CD14-positive monocyte (primary cell): ENCODE results near the gene GPR39. TPM values are rescaled to one million over a fixed set of nuclear protein-coding genes. Genes with fewer than 3 reads are reported as not detected.

ENCODE experiments used
- DNase-seq, 3 donors: peaks; one replicate each; pipeline ENCODE4 v3.0.0-alpha.2; 2011 to 2022
- H2AFZ ChIP-seq: 2 replicates; pipeline ENCODE4 v1.6.0; 2012; ENCODE audit warnings: mild to moderate bottlenecking, low read depth, low read length, inconsistent platforms; ENCODE audit not compliant: insufficient read depth, poor library complexity, severe bottlenecking
- H3K27ac ChIP-seq, 2 donors: 1 replicate in 1 of 2; 2 replicates in 1 of 2; pipeline ENCODE4 v1.5.1; 2012 to 2013; ENCODE audit warnings: low read length in 2 of 2, control low read depth in 1 of 2, inconsistent platforms in 1 of 2, low read depth in 1 of 2, mild to moderate bottlenecking in 1 of 2
- H3K27me3 ChIP-seq, 2 donors: one replicate each; pipeline versions ENCODE4 v1.6.0 to v1.6.1; 2011 to 2013; ENCODE audit warnings: low read length in 2 of 2; ENCODE audit not compliant: control insufficient read depth in 2 of 2, insufficient read depth in 2 of 2
- H3K36me3 ChIP-seq, 2 donors: replicated peaks in 1 of 2; 1 replicate in 1 of 2; 2 replicates in 1 of 2; pipeline versions ENCODE4 v1.5.1 to v1.6.1; 2012 to 2013; ENCODE audit warnings: low read length in 2 of 2, control low read depth in 1 of 2, inconsistent platforms in 1 of 2, mild to moderate bottlenecking in 1 of 2; ENCODE audit not compliant: insufficient read depth in 2 of 2, control insufficient read depth in 1 of 2
- H3K4me1 ChIP-seq, 2 donors: 1 replicate in 1 of 2; 2 replicates in 1 of 2; pipeline versions ENCODE4 v1.5.1 to v1.6.1; 2012 to 2013; ENCODE audit warnings: low read length in 2 of 2, control low read depth in 1 of 2, inconsistent platforms in 1 of 2, mild to moderate bottlenecking in 1 of 2, moderate library complexity in 1 of 2; ENCODE audit not compliant: insufficient read depth in 2 of 2, control insufficient read depth in 1 of 2
- H3K4me2 ChIP-seq: replicated peaks from 2 replicates; pipeline ENCODE3; 2012; ENCODE audit warnings: low read length, moderate library complexity, mild to moderate bottlenecking; ENCODE audit not compliant: poor library complexity, severe bottlenecking; ENCODE audit errors: extremely low read depth
- H3K4me3 ChIP-seq, 3 experiments: fragments of 200-600 bp in 1 of 3; sonication (generic) in 1 of 3; replicated peaks in 1 of 3; 1 replicate in 2 of 3; 2 replicates in 1 of 3; pipeline ENCODE4 v1.5.1; 2011 to 2013; ENCODE audit warnings: low read length in 3 of 3, mild to moderate bottlenecking in 3 of 3, control low read depth in 2 of 3, low read depth in 2 of 3, inconsistent platforms in 1 of 3, moderate library complexity in 1 of 3
- H3K79me2 ChIP-seq: 2 replicates; pipeline ENCODE4 v1.6.0; 2012; ENCODE audit warnings: mild to moderate bottlenecking, control low read depth, inconsistent platforms, low read length, moderate library complexity; ENCODE audit not compliant: insufficient read depth
- H3K9ac ChIP-seq: 2 replicates; pipeline ENCODE4 v1.6.0; 2017; ENCODE audit warnings: low read length, mild to moderate bottlenecking; ENCODE audit not compliant: insufficient read depth, poor library complexity, severe bottlenecking
- H3K9me3 ChIP-seq, 2 donors: replicated peaks in 1 of 2; 1 replicate in 1 of 2; 2 replicates in 1 of 2; pipeline versions ENCODE4 v1.5.1 to v1.6.1; 2012 to 2013; ENCODE audit warnings: low read length in 2 of 2, control low read depth in 1 of 2; ENCODE audit not compliant: control insufficient read depth in 1 of 2, insufficient read depth in 1 of 2
- H4K20me1 ChIP-seq: 2 replicates; pipeline ENCODE4 v1.6.0; 2012; ENCODE audit warnings: mild to moderate bottlenecking, low read length, control low read depth, moderate library complexity; ENCODE audit not compliant: insufficient read depth
- H3K27ac Mint-ChIP-seq, 7 donors: one replicate each; pipeline ENCODE4 v1.8.0; 2020; ENCODE audit warnings: mild to moderate bottlenecking in 7 of 7, mixed read lengths in 7 of 7, moderate library complexity in 6 of 7, inconsistent platforms in 2 of 7
- H3K27me3 Mint-ChIP-seq, 3 donors: one replicate each; pipeline ENCODE4 v1.8.0; 2021 to 2022; ENCODE audit warnings: low read depth in 3 of 3, mild to moderate bottlenecking in 3 of 3, mixed read lengths in 3 of 3, moderate library complexity in 3 of 3, inconsistent platforms in 1 of 3
- H3K36me3 Mint-ChIP-seq, 2 donors: one replicate each; pipeline ENCODE4 v1.8.0; 2020; ENCODE audit warnings: mixed read lengths in 2 of 2, inconsistent platforms in 1 of 2, mild to moderate bottlenecking in 1 of 2
- H3K4me1 Mint-ChIP-seq: one replicate; pipeline ENCODE4 v1.8.0; 2020; ENCODE audit warnings: mild to moderate bottlenecking, mixed read lengths
- H3K4me3 Mint-ChIP-seq, 2 donors: one replicate each; pipeline ENCODE4 v1.8.0; 2020; ENCODE audit warnings: mild to moderate bottlenecking in 2 of 2, mixed read lengths in 2 of 2, moderate library complexity in 1 of 2
- H3K9me3 Mint-ChIP-seq, 7 donors: one replicate each; pipeline ENCODE4 v1.8.0; 2020 to 2022; ENCODE audit warnings: mixed read lengths in 7 of 7, mild to moderate bottlenecking in 6 of 7, moderate library complexity in 6 of 7, inconsistent platforms in 2 of 7
- CTCF ChIP-seq: fragments of 200-600 bp; IDR thresholded peaks from one replicate; pipeline ENCODE4 v1.8.0; 2022; ENCODE audit warnings: antibody characterized with exemption, mild to moderate bottlenecking
- whole genome bisulfite sequencing: methylation state at CpG from one replicate; pipeline ENCODE4 v1.1.5; 2013; ENCODE audit warnings: missing lambda C conversion rate; ENCODE audit not compliant: insufficient coverage; 5-methylcytosine and 5-hydroxymethylcytosine counted together
- intact Hi-C, 2 donors: fragments of 100-400 bp; cut with micrococcal nuclease; formaldehyde crosslinking; loops; one replicate each; pipeline versions ENCODE4 v1.15.0 to v1.15.1; 2023
- polyA plus RNA-seq, 3 donors: library from polyadenylated mRNA; depleted of rRNA in 1 of 3; unstranded in 2 of 3; stranded (reverse) in 1 of 3; fragments of 300-500 nt in 2 of 3; fragments of >200 nt in 1 of 3; fragmentation: Illumina TruSeq in 2 of 3; gene quantifications; 1 replicate in 2 of 3; 2 replicates in 1 of 3; pipeline ENCODE4 v1.2.3, GENCODE V29; 2012 to 2021

GPR39 gene
- polyA plus RNA-seq, 3 donors: 0.12 TPM; not detected in 2

GRCh38 chr2:132439703-132440398 is 23.2 kb downstream of the GPR39 start:
- H4K20me1 ChIP-seq: no peaks in the 10 kb centered on the region
- H3K79me2 ChIP-seq: no peaks in the 10 kb centered on the region
- Mint-ChIP-seq H3K4me3 (peak overlapping the region in 1 of 2 donors; percentile 46), H3K27ac (peak overlapping the region in 1 of 7 donors; percentile 17), H3K9me3 (no peaks in the 10 kb centered on the region), H3K36me3 (no peaks in the 10 kb centered on the region), H3K27me3 (peaks cover 0 to 9% (median 6%) of the 10 kb centered on the region in 3 donors), H3K4me1 (peaks cover 2% of the 10 kb centered on the region)
- H3K9me3 ChIP-seq: no peaks in the 10 kb centered on the region
- H3K9ac ChIP-seq: no peak overlapping the region
- intact Hi-C loops: no loop called here
- no peak overlapping the region for H3K27ac ChIP-seq
- peaks cover 0 to 3% of the 10 kb centered on the region in 2 donors for H3K27me3 ChIP-seq
- H3K4me1 ChIP-seq: no peaks in the 10 kb centered on the region
- 64% methylated on average over 4 of the region's 6 CpGs for WGBS
- no peak overlapping the region for H3K4me2 ChIP-seq
- no peak for DNase-seq
- no peak for TF ChIP-seq CTCF
- no peaks in the 10 kb centered on the region for H3K36me3 ChIP-seq
- H3K4me3 ChIP-seq: no peak overlapping the region
- H2AFZ ChIP-seq: no peak overlapping the region

DNA sequence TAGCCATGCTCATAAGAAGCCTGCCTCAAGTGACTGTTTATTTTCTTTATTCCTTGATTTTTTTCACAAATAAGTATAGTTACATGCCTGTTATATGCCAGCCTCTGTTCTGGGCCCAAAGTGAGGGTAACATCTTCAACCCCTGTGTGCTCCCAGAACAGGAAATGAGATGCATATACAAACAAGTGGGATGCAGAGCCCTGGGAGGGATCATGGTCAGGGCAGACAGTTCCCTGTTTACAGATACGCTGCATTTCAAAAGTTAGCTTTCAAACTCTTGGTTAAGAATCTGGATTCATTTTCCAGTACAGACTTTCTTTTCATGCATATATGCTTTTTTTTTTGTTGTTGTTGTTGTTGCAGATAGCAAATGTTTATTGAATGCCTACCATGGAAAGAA is 24.4 kb downstream of the GPR39 start:
- no peaks in the 10 kb centered on the region for H3K79me2 ChIP-seq
- H3K9ac ChIP-seq: no peak overlapping the region
- H3K4me3 ChIP-seq: no peak overlapping the region
- no peaks in the 10 kb centered on the region for H3K36me3 Mint-ChIP-seq
- no peak for TF ChIP-seq CTCF
- intact Hi-C loops: no loop called here
- H3K36me3 ChIP-seq: no peaks in the 10 kb centered on the region
- H3K4me1 Mint-ChIP-seq: peaks cover 2% of the 10 kb centered on the region
- H3K4me3 Mint-ChIP-seq: no peak overlapping the region
- no peaks in the 10 kb centered on the region for H3K9me3 Mint-ChIP-seq
- DNase-seq: no peak
- H4K20me1 ChIP-seq: no peaks in the 10 kb centered on the region
- no peak overlapping the region for H3K4me2 ChIP-seq
- H3K27me3 Mint-ChIP-seq: peaks cover 0 to 9% (median 6%) of the 10 kb centered on the region in 3 donors
- no peaks in the 10 kb centered on the region for H3K9me3 ChIP-seq
- H2AFZ ChIP-seq: no peak overlapping the region
- H3K27ac ChIP-seq: no peak overlapping the region
- no CpG with 5 or more reads among the region's 1 CpG for WGBS
- H3K27ac Mint-ChIP-seq: no peak overlapping the region
- H3K27me3 ChIP-seq: peaks cover 0 to 3% of the 10 kb centered on the region in 2 donors
- no peaks in the 10 kb centered on the region for H3K4me1 ChIP-seq
